Measurements from ENCODE around the gene RFT1. TPM values are rescaled to one million over a fixed set of nuclear protein-coding genes. Genes with fewer than 3 reads are reported as not detected.

The RFT1 gene
- total RNA-seq, 2 donors from 2014 or later: 29.3 to 35.2 TPM

DNA sequence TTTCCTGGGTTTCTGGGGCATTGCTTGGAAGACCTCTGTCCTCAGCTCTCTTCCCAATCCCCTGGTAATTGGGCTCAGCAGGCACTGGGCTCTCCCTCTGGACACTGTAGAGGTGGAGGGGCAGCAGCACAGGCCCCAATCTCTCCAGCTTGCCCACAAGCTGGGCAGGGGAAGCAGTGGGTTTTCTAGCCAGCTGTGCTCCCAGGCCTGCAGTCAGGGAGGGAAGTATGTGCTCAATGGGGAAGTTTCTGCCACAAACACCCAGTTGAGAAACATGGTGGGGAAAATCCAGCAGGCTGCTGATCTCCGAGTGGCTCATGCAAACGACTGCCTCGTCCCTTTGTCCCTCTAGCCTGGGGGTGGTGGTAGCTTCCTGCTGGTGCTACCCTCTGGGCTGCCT, 12.8 kb upstream of the RFT1 start:
- Mint-ChIP-seq H3K27me3 (ENCODE audit: insufficient read depth) (no peaks in the 10 kb centered on the region), H3K9me3 (no peaks in the 10 kb centered on the region), H3K4me3 (no peak overlapping the region), H3K4me1 (no peaks in the 10 kb centered on the region), H3K36me3 (ENCODE audit: low read depth) (no peaks in the 10 kb centered on the region), H3K27ac (no peak overlapping the region)
- no peaks in the 10 kb centered on the region for H3K27me3 ChIP-seq (ENCODE audit: control insufficient read depth, insufficient read depth, low read length, poor library complexity, severe bottlenecking)
- TF ChIP-seq, protein P1, sequence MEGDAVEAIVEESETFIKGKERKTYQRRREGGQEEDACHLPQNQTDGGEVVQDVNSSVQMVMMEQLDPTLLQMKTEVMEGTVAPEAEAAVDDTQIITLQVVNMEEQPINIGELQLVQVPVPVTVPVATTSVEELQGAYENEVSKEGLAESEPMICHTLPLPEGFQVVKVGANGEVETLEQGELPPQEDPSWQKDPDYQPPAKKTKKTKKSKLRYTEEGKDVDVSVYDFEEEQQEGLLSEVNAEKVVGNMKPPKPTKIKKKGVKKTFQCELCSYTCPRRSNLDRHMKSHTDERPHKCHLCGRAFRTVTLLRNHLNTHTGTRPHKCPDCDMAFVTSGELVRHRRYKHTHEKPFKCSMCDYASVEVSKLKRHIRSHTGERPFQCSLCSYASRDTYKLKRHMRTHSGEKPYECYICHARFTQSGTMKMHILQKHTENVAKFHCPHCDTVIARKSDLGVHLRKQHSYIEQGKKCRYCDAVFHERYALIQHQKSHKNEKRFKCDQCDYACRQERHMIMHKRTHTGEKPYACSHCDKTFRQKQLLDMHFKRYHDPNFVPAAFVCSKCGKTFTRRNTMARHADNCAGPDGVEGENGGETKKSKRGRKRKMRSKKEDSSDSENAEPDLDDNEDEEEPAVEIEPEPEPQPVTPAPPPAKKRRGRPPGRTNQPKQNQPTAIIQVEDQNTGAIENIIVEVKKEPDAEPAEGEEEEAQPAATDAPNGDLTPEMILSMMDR (conservative IDR thresholded peaks at IDR 0.05): no peak
- no peaks in the 10 kb centered on the region for H3K4me1 ChIP-seq (ENCODE audit: control insufficient read depth, insufficient read depth, low read length)
- no peak for DNase-seq
- H3K36me3 ChIP-seq (ENCODE audit: control insufficient read depth, insufficient read depth, low read length): no peaks in the 10 kb centered on the region
- H3K9ac ChIP-seq (ENCODE audit: extremely low read depth, low read length, poor library complexity, severe bottlenecking): no peak overlapping the region
- no peaks in the 10 kb centered on the region for H3K9me3 ChIP-seq (ENCODE audit: control insufficient read depth, low read length)
- H3K4me3 ChIP-seq (ENCODE audit: low read length): no peak overlapping the region
- no peak overlapping the region for H3K27ac ChIP-seq (ENCODE audit: low read depth, low read length)
- WGBS, 2 experiments (ENCODE audit: insufficient coverage in 1 of 2, insufficient read length in 1 of 2): 75% methylated on average over 3 of the region's 3 CpGs; no CpG with 5 or more reads in 1 of the 2 experiments

DNA sequence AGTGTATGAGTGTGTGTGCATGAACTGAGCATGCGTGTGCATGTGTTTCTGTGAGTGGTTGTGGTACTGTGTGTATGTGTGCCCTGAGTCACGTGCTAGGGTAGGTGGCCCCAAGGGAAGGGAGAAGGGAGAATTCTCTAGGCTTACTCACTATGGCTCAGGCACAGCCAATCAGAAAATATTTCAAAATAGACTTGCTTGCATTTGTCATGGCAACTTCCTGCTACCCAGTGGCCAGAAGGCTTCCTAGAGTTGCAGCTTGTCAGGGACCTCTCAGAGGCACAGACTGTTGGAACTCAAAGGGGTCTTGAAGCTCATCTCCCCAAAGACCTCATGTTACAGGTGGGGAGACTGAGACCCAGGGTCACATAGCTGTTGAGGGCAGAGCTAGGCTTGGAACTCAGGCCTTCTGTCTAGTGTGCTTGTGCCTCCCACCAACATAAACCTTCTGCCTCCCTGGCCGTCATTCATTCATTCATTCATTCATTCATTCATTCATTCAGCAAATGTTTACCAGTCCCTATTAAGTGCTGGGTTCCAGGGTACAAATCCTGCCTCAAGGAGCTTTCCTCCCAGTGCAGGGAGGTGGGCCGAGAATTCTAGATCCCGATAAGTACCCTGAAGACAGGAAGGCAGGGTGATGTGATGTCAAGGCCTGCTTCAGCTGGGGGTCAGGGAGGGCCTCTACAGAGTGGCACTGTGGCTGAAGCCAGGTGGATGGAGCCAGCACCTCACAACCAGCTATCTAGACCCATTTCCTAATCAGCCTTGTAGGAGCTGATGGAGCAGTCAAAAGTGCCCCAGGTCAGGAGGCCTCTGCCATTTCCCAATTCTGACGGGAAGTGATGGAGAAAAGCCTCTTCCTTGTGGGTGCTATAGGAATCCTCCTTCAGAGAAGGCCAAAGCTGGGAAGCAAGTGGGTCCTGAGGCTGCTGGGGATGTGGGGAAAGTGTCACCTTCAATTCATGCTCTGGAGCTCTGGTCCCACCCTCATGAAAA, 10.9 kb upstream of the RFT1 start:
- no peak overlapping the region for H3K4me3 ChIP-seq (ENCODE audit: low read length)
- Mint-ChIP-seq H3K27ac (no peak overlapping the region), H3K36me3 (ENCODE audit: low read depth) (no peaks in the 10 kb centered on the region), H3K9me3 (no peaks in the 10 kb centered on the region), H3K27me3 (ENCODE audit: insufficient read depth) (no peaks in the 10 kb centered on the region), H3K4me1 (no peaks in the 10 kb centered on the region), H3K4me3 (no peak overlapping the region)
- H3K9me3 ChIP-seq (ENCODE audit: control insufficient read depth, low read length): no peaks in the 10 kb centered on the region
- no peaks in the 10 kb centered on the region for H3K36me3 ChIP-seq (ENCODE audit: control insufficient read depth, insufficient read depth, low read length)
- H3K27ac ChIP-seq (ENCODE audit: low read depth, low read length): no peak overlapping the region
- no peaks in the 10 kb centered on the region for H3K4me1 ChIP-seq (ENCODE audit: control insufficient read depth, insufficient read depth, low read length)
- TF ChIP-seq, protein P1 (conservative IDR thresholded peaks at IDR 0.05): no peak
- no peaks in the 10 kb centered on the region for H3K27me3 ChIP-seq (ENCODE audit: control insufficient read depth, insufficient read depth, low read length, poor library complexity, severe bottlenecking)
- DNase-seq: peak; percentile 42
- no peak overlapping the region for H3K9ac ChIP-seq (ENCODE audit: extremely low read depth, low read length, poor library complexity, severe bottlenecking)
- 87 to 89% methylated on average over 2 to 6 of the region's 6 CpGs for WGBS, 2 experiments (ENCODE audit: insufficient coverage in 1 of 2, insufficient read length in 1 of 2)

DNA sequence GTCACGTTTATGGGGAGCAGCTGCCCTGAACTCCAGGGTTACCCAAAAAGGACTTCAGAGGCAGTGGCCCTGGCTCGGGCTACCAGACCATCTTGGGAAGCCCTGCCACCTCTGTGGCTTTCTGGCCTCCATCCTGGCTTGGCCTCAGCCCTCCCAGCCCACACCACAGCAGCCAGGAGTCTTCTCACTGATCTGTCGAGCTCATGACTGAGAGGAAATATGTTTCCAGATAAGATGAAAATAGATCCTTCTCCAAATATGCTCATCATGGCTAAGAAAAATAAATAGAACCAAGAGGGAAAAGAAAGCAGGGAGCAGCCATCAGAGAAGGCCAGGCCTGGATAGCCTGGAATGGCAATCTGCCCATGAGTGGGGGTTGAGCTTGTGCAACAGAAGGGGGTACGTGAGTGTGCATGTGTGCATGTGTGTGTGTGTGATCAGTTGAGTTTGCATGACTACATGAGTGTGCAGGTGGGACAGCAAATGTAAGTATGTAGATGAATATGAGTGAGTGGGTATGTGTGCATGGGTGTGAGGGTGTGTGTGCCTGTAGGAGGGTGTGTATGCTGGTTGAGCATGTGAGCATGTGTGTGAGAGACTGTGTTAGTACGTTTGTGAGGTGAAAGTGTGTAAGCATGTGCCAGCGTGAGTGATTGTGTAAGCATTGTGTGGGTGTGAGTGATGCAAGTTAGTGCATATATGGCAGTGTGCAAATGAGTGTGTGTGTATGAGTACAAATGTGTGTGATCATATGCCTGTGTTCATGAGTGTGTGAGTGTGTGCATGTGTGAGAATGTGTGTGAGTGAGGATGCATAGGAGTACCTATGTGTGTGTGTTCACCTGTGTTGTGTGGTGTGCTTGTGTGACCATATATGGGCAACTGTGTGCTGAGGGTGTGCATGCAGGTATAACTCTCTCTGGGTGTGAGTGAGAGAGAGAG, 9.9 kb upstream of the RFT1 start:
- WGBS, 2 experiments (ENCODE audit: insufficient coverage in 1 of 2, insufficient read length in 1 of 2): 84 to 96% methylated on average over 4 to 6 of the region's 6 CpGs
- no peak overlapping the region for H3K27ac Mint-ChIP-seq

More for the DNA sequence above, 9.9 kb upstream of the RFT1 start:
- TF ChIP-seq, protein P1 (conservative IDR thresholded peaks at IDR 0.05): no peak
- Mint-ChIP-seq H3K9me3 (no peaks in the 10 kb centered on the region), H3K27me3 (ENCODE audit: insufficient read depth) (no peaks in the 10 kb centered on the region), H3K4me1 (no peaks in the 10 kb centered on the region), H3K4me3 (no peak overlapping the region), H3K36me3 (ENCODE audit: low read depth) (no peaks in the 10 kb centered on the region)
- H3K4me1 ChIP-seq (ENCODE audit: control insufficient read depth, insufficient read depth, low read length): no peaks in the 10 kb centered on the region
- no peaks in the 10 kb centered on the region for H3K36me3 ChIP-seq (ENCODE audit: control insufficient read depth, insufficient read depth, low read length)
- DNase-seq: no peak
- no peak overlapping the region for H3K9ac ChIP-seq (ENCODE audit: extremely low read depth, low read length, poor library complexity, severe bottlenecking)
- no peaks in the 10 kb centered on the region for H3K27me3 ChIP-seq (ENCODE audit: control insufficient read depth, insufficient read depth, low read length, poor library complexity, severe bottlenecking)
- no peak overlapping the region for H3K27ac ChIP-seq (ENCODE audit: low read depth, low read length)
- no peak overlapping the region for H3K4me3 ChIP-seq (ENCODE audit: low read length)
- H3K9me3 ChIP-seq (ENCODE audit: control insufficient read depth, low read length): no peaks in the 10 kb centered on the region
